Duodenal mucosa (tissue), 2 donors: Measurements from ENCODE around the gene DBP.
"Not testable (repeated sequence)": the region's sequence is repeated elsewhere in the genome, so short reads cannot be mapped to it uniquely, and the experiment has no call there.

ENCODE experiments used
- H3K27ac ChIP-seq: one replicate; pipeline ENCODE4 v1.7.0; 2013; ENCODE audit warnings: low read depth, low read length
- H3K27me3 ChIP-seq, 2 donors: one replicate each; pipeline ENCODE4 v1.7.0; 2013; ENCODE audit warnings: low read length in 2 of 2, control low read depth in 1 of 2; ENCODE audit not compliant: insufficient read depth in 2 of 2, control insufficient read depth in 1 of 2
- H3K36me3 ChIP-seq, 2 donors: one replicate each; pipeline ENCODE4 v1.7.0; 2013; ENCODE audit warnings: low read length in 2 of 2, control low read depth in 1 of 2; ENCODE audit not compliant: insufficient read depth in 2 of 2, control insufficient read depth in 1 of 2
- H3K4me1 ChIP-seq, 2 donors: one replicate each; pipeline ENCODE4 v1.7.0; 2013; ENCODE audit warnings: low read length in 2 of 2, control low read depth in 1 of 2; ENCODE audit not compliant: insufficient read depth in 2 of 2, control insufficient read depth in 1 of 2
- H3K4me3 ChIP-seq, 2 donors: one replicate each; pipeline ENCODE4 v1.7.0; 2013; ENCODE audit warnings: low read length in 2 of 2, low read depth in 1 of 2
- H3K9ac ChIP-seq, 2 donors: one replicate each; pipeline ENCODE4 v1.7.0; 2013; ENCODE audit warnings: low read length in 2 of 2, low read depth in 1 of 2
- H3K9me3 ChIP-seq, 2 donors: one replicate each; pipeline ENCODE4 v1.7.0; 2013; ENCODE audit warnings: low read length in 2 of 2, control low read depth in 1 of 2; ENCODE audit not compliant: control insufficient read depth in 1 of 2

The DBP gene

GRCh38 chr19:48634424-48635262 is 2.5 kb downstream of the DBP start:
- no peaks in the 10 kb centered on the region for H3K9me3 ChIP-seq
- peaks cover 55 to 60% of the 10 kb centered on the region in 2 donors for H3K4me1 ChIP-seq
- H3K27me3 ChIP-seq, result no peaks in the 10 kb centered on the region
- peak overlapping the region; percentile 58 to 66 for H3K4me3 ChIP-seq
- peak overlapping the region; percentile 59 to 86 for H3K9ac ChIP-seq
- H3K27ac ChIP-seq, result peak overlapping the region; percentile 89
- H3K36me3 ChIP-seq, result peaks cover 4 to 13% of the 10 kb centered on the region in 2 donors

- no peaks in the 10 kb centered on the region for H3K27me3 ChIP-seq
- peaks cover 4 to 13% of the 10 kb centered on the region in 2 donors for H3K36me3 ChIP-seq
- H3K4me1 ChIP-seq, result peaks cover 48 to 57% of the 10 kb centered on the region in 2 donors
- H3K9me3 ChIP-seq, result no peaks in the 10 kb centered on the region
- H3K27ac ChIP-seq, result peak overlapping the region; percentile 76
- H3K4me3 ChIP-seq, result peak overlapping the region; percentile 50 to 60
- peak overlapping the region; percentile 59 to 86 for H3K9ac ChIP-seq
These were observed 3.2 kb downstream of the DBP start for GRCh38 chr19:48634036-48634342.

GRCh38 chr19:48633148-48634035 is 3.8 kb downstream of the DBP start:
- Histone ChIP-seq H3K9ac (peak overlapping the region; percentile 59 to 86), H3K4me3 (peak overlapping the region; percentile 50 to 60), H3K9me3 (no peaks in the 10 kb centered on the region), H3K4me1 (peaks cover 42 to 51% of the 10 kb centered on the region in 2 donors), H3K27me3 (no peaks in the 10 kb centered on the region), H3K27ac (peak overlapping the region; percentile 76), H3K36me3 (peaks cover 4 to 15% of the 10 kb centered on the region in 2 donors)

GRCh38 chr19:48632692-48633147 is 4.5 kb downstream of the DBP start:
- H3K9ac ChIP-seq, result peak overlapping the region; percentile 21 to 28
- peaks cover 4 to 20% of the 10 kb centered on the region in 2 donors for H3K36me3 ChIP-seq
- peak overlapping the region in 1 of 2 donors; percentile 31 for H3K4me3 ChIP-seq

GRCh38 chr19:48632286-48632685 is 4.9 kb downstream of the DBP start:
- peak overlapping the region in 1 of 2 donors; percentile 28 for H3K9ac ChIP-seq
- H3K9me3 ChIP-seq, H3K27me3 ChIP-seq, H3K27ac ChIP-seq: not testable (repeated sequence)
- H3K4me3 ChIP-seq, result peak overlapping the region in 1 of 2 donors; percentile 31
- peaks cover 50 to 57% of the 10 kb centered on the region in 2 donors for H3K4me1 ChIP-seq
- H3K36me3 ChIP-seq, result peaks cover 4 to 20% of the 10 kb centered on the region in 2 donors

More at GRCh38 chr19:48632692-48633147, 4.5 kb downstream of the DBP start:
- no peak overlapping the region for H3K27ac ChIP-seq
- H3K27me3 ChIP-seq, result no peaks in the 10 kb centered on the region
- H3K9me3 ChIP-seq, result no peaks in the 10 kb centered on the region
- peaks cover 46 to 54% of the 10 kb centered on the region in 2 donors for H3K4me1 ChIP-seq

GRCh38 chr19:48631225-48631624 is 6.0 kb downstream of the DBP start:
- H3K27ac ChIP-seq, result peak overlapping the region; percentile 82
- H3K36me3 ChIP-seq, result peaks cover 4 to 20% of the 10 kb centered on the region in 2 donors
- peaks cover 58 to 62% of the 10 kb centered on the region in 2 donors for H3K4me1 ChIP-seq
- H3K9me3 ChIP-seq, result no peaks in the 10 kb centered on the region
- peak overlapping the region; percentile 63 to 64 for H3K9ac ChIP-seq
- no peak overlapping the region for H3K4me3 ChIP-seq
- no peaks in the 10 kb centered on the region for H3K27me3 ChIP-seq

- Histone ChIP-seq H3K4me3 (peak overlapping the region in 1 of 2 donors; percentile 23), H3K9me3 (no peaks in the 10 kb centered on the region), H3K27ac (peak overlapping the region; percentile 82), H3K27me3 (no peaks in the 10 kb centered on the region), H3K4me1 (peaks cover 59 to 62% of the 10 kb centered on the region in 2 donors), H3K36me3 (peaks cover 4 to 20% of the 10 kb centered on the region in 2 donors), H3K9ac (peak overlapping the region; percentile 63 to 64)
These were observed 6.7 kb downstream of the DBP start for GRCh38 chr19:48630296-48631063.

GRCh38 chr19:48629599-48630295 is 7.4 kb downstream of the DBP start:
- H3K27me3 ChIP-seq, result no peaks in the 10 kb centered on the region
- peaks cover 4 to 20% of the 10 kb centered on the region in 2 donors for H3K36me3 ChIP-seq
- peaks cover 53 to 57% of the 10 kb centered on the region in 2 donors for H3K4me1 ChIP-seq
- no peaks in the 10 kb centered on the region for H3K9me3 ChIP-seq
- H3K27ac ChIP-seq, result peak overlapping the region; percentile 82
- peak overlapping the region; percentile 63 to 64 for H3K9ac ChIP-seq
- no peak overlapping the region for H3K4me3 ChIP-seq

- Histone ChIP-seq H3K4me3 (no peak overlapping the region), H3K36me3 (peaks cover 4 to 20% of the 10 kb centered on the region in 2 donors), H3K27me3 (no peaks in the 10 kb centered on the region), H3K27ac (peak overlapping the region; percentile 70), H3K9me3 (no peaks in the 10 kb centered on the region), H3K9ac (peak overlapping the region in 1 of 2 donors; percentile 64), H3K4me1 (peaks cover 51 to 54% of the 10 kb centered on the region in 2 donors)
These were observed 7.9 kb downstream of the DBP start for GRCh38 chr19:48629297-48629598.
